ENCODE measurements around the gene SPRR1B. TPM values are rescaled to one million over a fixed set of nuclear protein-coding genes. Genes with fewer than 3 reads are reported as not detected.

Gene SPRR1B
- total RNA-seq (not detected), polyA plus RNA-seq (ENCODE audit: insufficient read depth, low read depth, low replicate concordance) (not detected)
- long read RNA-seq, donor 1 = 0 reads
- long read RNA-seq, donor 2 = 0 reads
- long read RNA-seq, donor 3 = 0 reads
- long read RNA-seq, donor 4 = 0 reads
- long read RNA-seq, donor 5 = 0 reads
- long read RNA-seq, donor 6 = 0 reads
- long read RNA-seq, donor 7 = 0 reads
- long read RNA-seq, donor 8 = 0 reads
- long read RNA-seq, donor 9 = 0 reads
- long read RNA-seq, donor 10 = 0 reads

DNA sequence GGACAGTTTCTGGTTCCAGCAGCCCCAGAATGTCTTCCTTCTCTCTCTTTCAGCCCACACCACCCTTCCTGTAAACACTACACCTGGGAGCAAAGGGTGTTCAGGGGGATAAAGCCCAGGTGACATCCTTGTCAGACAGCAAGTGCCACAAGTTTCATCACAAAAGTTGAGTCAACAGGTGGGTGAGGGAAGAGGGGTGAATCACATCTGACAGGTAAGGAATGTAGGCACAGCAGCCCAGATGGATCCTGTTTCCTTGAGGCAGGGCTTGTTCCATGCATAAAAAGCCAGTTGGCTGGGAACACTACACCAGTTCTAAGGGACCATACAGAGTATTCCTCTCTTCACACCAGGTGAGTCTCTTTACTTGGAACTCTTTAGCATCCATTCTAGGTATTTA, at the start of gene SPRR1B:
TSS of gene SPRR1B (plus strand) at position 309 of the 400 bp plus-strand sequence. CDS start 1,143 bp downstream, outside the sequence.
- no peaks in the 10 kb centered on the region for H3K4me1 ChIP-seq (ENCODE audit: control insufficient read depth in 2 of 3, insufficient read depth in 2 of 3, low read depth in 1 of 3, low read length in 3 of 3)
- H3K27ac ChIP-seq (ENCODE audit: low read depth in 2 of 2, low read length in 2 of 2) = no peak within 1 kb of the TSS
- no peaks in the 10 kb centered on the region for H3K9me3 ChIP-seq (ENCODE audit: control insufficient read depth in 2 of 3, insufficient read depth in 1 of 3, low read length in 3 of 3)
- H3K36me3 ChIP-seq (ENCODE audit: control insufficient read depth in 2 of 3, insufficient read depth in 3 of 3, low read length in 3 of 3) = no peaks in the 10 kb centered on the region
- no peak within 1 kb of the TSS for H3K9ac ChIP-seq (ENCODE audit: low read length in 3 of 3)
- TF ChIP-seq, protein P1, sequence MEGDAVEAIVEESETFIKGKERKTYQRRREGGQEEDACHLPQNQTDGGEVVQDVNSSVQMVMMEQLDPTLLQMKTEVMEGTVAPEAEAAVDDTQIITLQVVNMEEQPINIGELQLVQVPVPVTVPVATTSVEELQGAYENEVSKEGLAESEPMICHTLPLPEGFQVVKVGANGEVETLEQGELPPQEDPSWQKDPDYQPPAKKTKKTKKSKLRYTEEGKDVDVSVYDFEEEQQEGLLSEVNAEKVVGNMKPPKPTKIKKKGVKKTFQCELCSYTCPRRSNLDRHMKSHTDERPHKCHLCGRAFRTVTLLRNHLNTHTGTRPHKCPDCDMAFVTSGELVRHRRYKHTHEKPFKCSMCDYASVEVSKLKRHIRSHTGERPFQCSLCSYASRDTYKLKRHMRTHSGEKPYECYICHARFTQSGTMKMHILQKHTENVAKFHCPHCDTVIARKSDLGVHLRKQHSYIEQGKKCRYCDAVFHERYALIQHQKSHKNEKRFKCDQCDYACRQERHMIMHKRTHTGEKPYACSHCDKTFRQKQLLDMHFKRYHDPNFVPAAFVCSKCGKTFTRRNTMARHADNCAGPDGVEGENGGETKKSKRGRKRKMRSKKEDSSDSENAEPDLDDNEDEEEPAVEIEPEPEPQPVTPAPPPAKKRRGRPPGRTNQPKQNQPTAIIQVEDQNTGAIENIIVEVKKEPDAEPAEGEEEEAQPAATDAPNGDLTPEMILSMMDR (IDR thresholded peaks at IDR 0.05; ENCODE audit: borderline replicate concordance, extremely low read depth, insufficient read depth) = no peak
- no peak for DNase-seq
- FAIRE-seq = no peak
- intact Hi-C loops (cut with DNase I) = no loop called here
- H3K27me3 ChIP-seq (ENCODE audit: control insufficient read depth, insufficient read depth, low read length) = no peaks in the 10 kb centered on the region
- H3K4me3 ChIP-seq (ENCODE audit: low read length in 3 of 3) = no peak within 1 kb of the TSS

GRCh38 chr1:152982076-152982475, 48.9 kb upstream of the SPRR1B start:
- H3K27me3 ChIP-seq (ENCODE audit: control insufficient read depth, insufficient read depth, low read length) = no peaks in the 10 kb centered on the region
- H3K9ac ChIP-seq (ENCODE audit: low read length in 3 of 3) = no peak overlapping the region
- no peak overlapping the region for H3K4me3 ChIP-seq (ENCODE audit: low read length in 3 of 3)
- H3K9me3 ChIP-seq (ENCODE audit: control insufficient read depth in 2 of 3, insufficient read depth in 1 of 3, low read length in 3 of 3) = no peaks in the 10 kb centered on the region
- intact Hi-C loops (cut with DNase I) = no loop called here
- TF ChIP-seq, protein P1 (IDR thresholded peaks at IDR 0.05; ENCODE audit: borderline replicate concordance, extremely low read depth, insufficient read depth) = no peak
- no peak overlapping the region for H3K27ac ChIP-seq (ENCODE audit: low read depth in 2 of 2, low read length in 2 of 2)
- DNase-seq (no peak), FAIRE-seq (no peak)
- no peaks in the 10 kb centered on the region for H3K36me3 ChIP-seq (ENCODE audit: control insufficient read depth in 2 of 3, insufficient read depth in 3 of 3, low read length in 3 of 3)
- H3K4me1 ChIP-seq (ENCODE audit: control insufficient read depth in 2 of 3, insufficient read depth in 2 of 3, low read depth in 1 of 3, low read length in 3 of 3) = peaks cover 0 to 3% (median 0%) of the 10 kb centered on the region in 3 donors

- Histone ChIP-seq H3K4me3 (ENCODE audit: low read length in 3 of 3) (no peak overlapping the region), H3K36me3 (ENCODE audit: control insufficient read depth in 2 of 3, insufficient read depth in 3 of 3, low read length in 3 of 3) (no peaks in the 10 kb centered on the region), H3K9ac (ENCODE audit: low read length in 3 of 3) (no peak overlapping the region), H3K9me3 (ENCODE audit: control insufficient read depth in 2 of 3, insufficient read depth in 1 of 3, low read length in 3 of 3) (peaks cover 0 to 1% (median 0%) of the 10 kb centered on the region in 3 donors), H3K27me3 (ENCODE audit: control insufficient read depth, insufficient read depth, low read length) (no peaks in the 10 kb centered on the region), H3K27ac (ENCODE audit: low read depth in 2 of 2, low read length in 2 of 2) (no peak overlapping the region), H3K4me1 (ENCODE audit: control insufficient read depth in 2 of 3, insufficient read depth in 2 of 3, low read depth in 1 of 3, low read length in 3 of 3) (peaks cover 0 to 3% (median 0%) of the 10 kb centered on the region in 3 donors)
- intact Hi-C loops (cut with DNase I) = no loop called here
- TF ChIP-seq, protein P1 (IDR thresholded peaks at IDR 0.05; ENCODE audit: borderline replicate concordance, extremely low read depth, insufficient read depth) = no peak
- DNase-seq = no peak
- no peak for FAIRE-seq
Measured at GRCh38 chr1:152983234-152983633, 47.8 kb upstream of the SPRR1B start.

Data from kidney (tissue), 22 donors.